ENCODE data around the gene GUCA1C. TPM values are rescaled to one million over a fixed set of nuclear protein-coding genes. Genes with fewer than 3 reads are reported as not detected.

GUCA1C gene
- total RNA-seq, 1 donor from 2014 or later: not detected

- no peak overlapping the region for H3K4me3 Mint-ChIP-seq
- H3K27me3 Mint-ChIP-seq: no peaks in the 10 kb centered on the region
- DNase-seq (ENCODE audit: extremely low spot score, unreplicated experiment): no peak
- H3K36me3 Mint-ChIP-seq: no peaks in the 10 kb centered on the region
- no peak overlapping the region for H3K27ac Mint-ChIP-seq
- TF ChIP-seq, protein P1, sequence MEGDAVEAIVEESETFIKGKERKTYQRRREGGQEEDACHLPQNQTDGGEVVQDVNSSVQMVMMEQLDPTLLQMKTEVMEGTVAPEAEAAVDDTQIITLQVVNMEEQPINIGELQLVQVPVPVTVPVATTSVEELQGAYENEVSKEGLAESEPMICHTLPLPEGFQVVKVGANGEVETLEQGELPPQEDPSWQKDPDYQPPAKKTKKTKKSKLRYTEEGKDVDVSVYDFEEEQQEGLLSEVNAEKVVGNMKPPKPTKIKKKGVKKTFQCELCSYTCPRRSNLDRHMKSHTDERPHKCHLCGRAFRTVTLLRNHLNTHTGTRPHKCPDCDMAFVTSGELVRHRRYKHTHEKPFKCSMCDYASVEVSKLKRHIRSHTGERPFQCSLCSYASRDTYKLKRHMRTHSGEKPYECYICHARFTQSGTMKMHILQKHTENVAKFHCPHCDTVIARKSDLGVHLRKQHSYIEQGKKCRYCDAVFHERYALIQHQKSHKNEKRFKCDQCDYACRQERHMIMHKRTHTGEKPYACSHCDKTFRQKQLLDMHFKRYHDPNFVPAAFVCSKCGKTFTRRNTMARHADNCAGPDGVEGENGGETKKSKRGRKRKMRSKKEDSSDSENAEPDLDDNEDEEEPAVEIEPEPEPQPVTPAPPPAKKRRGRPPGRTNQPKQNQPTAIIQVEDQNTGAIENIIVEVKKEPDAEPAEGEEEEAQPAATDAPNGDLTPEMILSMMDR (conservative IDR thresholded peaks at IDR 0.05): no peak
- H3K4me1 Mint-ChIP-seq (ENCODE audit: unreplicated experiment): peaks cover 5% of the 10 kb centered on the region
- H3K9me3 Mint-ChIP-seq: no peaks in the 10 kb centered on the region
Measured at GRCh38 chr3:108887121-108887520, 66.6 kb downstream of the GUCA1C start.

GRCh38 chr3:108883373-108883772, 70.3 kb downstream of the GUCA1C start:
- no peak overlapping the region for H3K27ac Mint-ChIP-seq
- H3K27me3 Mint-ChIP-seq: no peaks in the 10 kb centered on the region
- peaks cover 5% of the 10 kb centered on the region for H3K4me1 Mint-ChIP-seq (ENCODE audit: unreplicated experiment)
- DNase-seq (ENCODE audit: extremely low spot score, unreplicated experiment): no peak
- TF ChIP-seq, protein P1 (conservative IDR thresholded peaks at IDR 0.05): no peak
- H3K4me3 Mint-ChIP-seq: no peak overlapping the region
- H3K9me3 Mint-ChIP-seq: no peaks in the 10 kb centered on the region
- H3K36me3 Mint-ChIP-seq: no peaks in the 10 kb centered on the region

DNA sequence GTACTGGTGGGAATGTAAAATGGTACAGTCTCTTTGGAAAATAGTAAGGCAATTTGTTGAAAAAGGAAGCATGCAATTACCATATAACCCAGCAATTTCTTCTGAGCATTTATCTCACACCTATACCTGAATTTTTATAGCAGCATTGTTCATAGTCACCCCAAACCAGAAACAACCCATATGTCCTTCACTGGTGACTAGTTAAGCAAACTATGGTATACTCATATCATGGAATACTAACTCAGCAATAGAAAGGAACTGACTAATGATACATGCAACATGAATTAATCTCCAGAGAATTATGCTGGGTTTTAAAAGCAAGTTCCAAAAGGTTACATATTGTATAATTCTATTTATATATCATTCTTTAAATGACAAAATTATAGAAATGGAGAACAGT, 70.9 kb downstream of the GUCA1C start:
- Mint-ChIP-seq H3K36me3 (no peaks in the 10 kb centered on the region), H3K4me1 (ENCODE audit: unreplicated experiment) (peaks cover 5% of the 10 kb centered on the region), H3K27ac (no peak overlapping the region), H3K4me3 (no peak overlapping the region), H3K27me3 (no peaks in the 10 kb centered on the region), H3K9me3 (no peaks in the 10 kb centered on the region)
- DNase-seq (ENCODE audit: extremely low spot score, unreplicated experiment): no peak
- TF ChIP-seq, protein P1 (conservative IDR thresholded peaks at IDR 0.05): no peak

DNA sequence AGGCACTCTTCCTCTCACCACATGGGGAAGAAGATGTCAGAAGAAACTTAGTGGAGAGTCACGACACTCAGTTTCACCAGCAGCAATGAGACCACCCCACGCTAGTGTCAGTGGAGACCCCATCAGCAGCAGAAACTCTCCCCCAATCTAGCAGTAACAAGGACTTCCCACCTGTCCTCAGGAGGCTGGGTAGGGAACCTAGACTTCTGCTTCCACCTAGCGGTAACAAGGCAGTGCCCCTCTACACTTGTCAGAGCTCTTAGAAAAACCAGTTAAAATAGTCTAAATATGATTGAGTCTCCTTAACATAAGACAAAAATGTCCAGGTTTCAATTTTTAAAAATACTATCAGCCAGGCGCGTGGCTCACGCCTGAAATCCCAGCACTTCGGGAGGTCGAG, 73.8 kb downstream of the GUCA1C start:
- Mint-ChIP-seq H3K36me3 (no peaks in the 10 kb centered on the region), H3K9me3 (no peaks in the 10 kb centered on the region), H3K4me3 (no peak overlapping the region), H3K4me1 (ENCODE audit: unreplicated experiment) (peaks cover 11% of the 10 kb centered on the region), H3K27ac (no peak overlapping the region), H3K27me3 (no peaks in the 10 kb centered on the region)
- DNase-seq (ENCODE audit: extremely low spot score, unreplicated experiment): no peak
- TF ChIP-seq, protein P1 (conservative IDR thresholded peaks at IDR 0.05): no peak

DNA sequence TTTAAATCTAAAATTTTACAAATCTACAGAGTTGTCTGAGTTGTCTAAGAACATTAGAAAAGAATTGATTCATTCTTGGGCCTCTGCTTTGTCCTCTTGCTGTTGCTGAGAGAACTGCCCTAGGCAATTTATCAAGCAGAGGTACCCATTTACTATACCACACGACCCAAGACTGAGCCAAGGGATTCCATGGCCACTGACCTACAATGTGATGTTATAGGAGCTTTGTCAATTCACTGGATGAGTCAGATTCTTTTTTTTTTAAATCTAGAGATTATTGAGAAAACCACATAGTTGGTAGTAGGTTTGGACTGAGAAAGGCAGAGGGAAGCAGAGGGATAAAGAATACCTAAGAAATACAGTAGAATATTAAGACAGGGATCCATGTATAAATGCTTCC, 75.8 kb downstream of the GUCA1C start:
- Mint-ChIP-seq H3K27ac (no peak overlapping the region), H3K4me3 (no peak overlapping the region), H3K9me3 (no peaks in the 10 kb centered on the region), H3K4me1 (ENCODE audit: unreplicated experiment) (peaks cover 11% of the 10 kb centered on the region), H3K27me3 (no peaks in the 10 kb centered on the region), H3K36me3 (no peaks in the 10 kb centered on the region)
- TF ChIP-seq, protein P1 (conservative IDR thresholded peaks at IDR 0.05): no peak
- no peak for DNase-seq (ENCODE audit: extremely low spot score, unreplicated experiment)

- Mint-ChIP-seq H3K4me3 (no peak overlapping the region), H3K9me3 (peaks cover 3% of the 10 kb centered on the region), H3K4me1 (ENCODE audit: unreplicated experiment) (peaks cover 5% of the 10 kb centered on the region)
Measured at GRCh38 chr3:108863799-108864135, 89.9 kb downstream of the GUCA1C start.

More at GRCh38 chr3:108863799-108864135, 89.9 kb downstream of the GUCA1C start:
- Mint-ChIP-seq H3K27me3 (no peaks in the 10 kb centered on the region), H3K27ac (no peak overlapping the region), H3K36me3 (no peaks in the 10 kb centered on the region)
- TF ChIP-seq, protein P1 (conservative IDR thresholded peaks at IDR 0.05): no peak
- DNase-seq (ENCODE audit: extremely low spot score, unreplicated experiment): no peak

All from type B pancreatic cell (in vitro differentiated cells).